Measurements from ENCODE around the gene GPN3. TPM values are rescaled to one million over a fixed set of nuclear protein-coding genes. Genes with fewer than 3 reads are reported as not detected.
"Not testable (repeated sequence)": the region's sequence is repeated elsewhere in the genome, so short reads cannot be mapped to it uniquely, and the experiment has no call there.

Gene GPN3
- total RNA-seq, 1 donor from 2014 or later, result 27.7 TPM

- TF ChIP-seq, protein P1, sequence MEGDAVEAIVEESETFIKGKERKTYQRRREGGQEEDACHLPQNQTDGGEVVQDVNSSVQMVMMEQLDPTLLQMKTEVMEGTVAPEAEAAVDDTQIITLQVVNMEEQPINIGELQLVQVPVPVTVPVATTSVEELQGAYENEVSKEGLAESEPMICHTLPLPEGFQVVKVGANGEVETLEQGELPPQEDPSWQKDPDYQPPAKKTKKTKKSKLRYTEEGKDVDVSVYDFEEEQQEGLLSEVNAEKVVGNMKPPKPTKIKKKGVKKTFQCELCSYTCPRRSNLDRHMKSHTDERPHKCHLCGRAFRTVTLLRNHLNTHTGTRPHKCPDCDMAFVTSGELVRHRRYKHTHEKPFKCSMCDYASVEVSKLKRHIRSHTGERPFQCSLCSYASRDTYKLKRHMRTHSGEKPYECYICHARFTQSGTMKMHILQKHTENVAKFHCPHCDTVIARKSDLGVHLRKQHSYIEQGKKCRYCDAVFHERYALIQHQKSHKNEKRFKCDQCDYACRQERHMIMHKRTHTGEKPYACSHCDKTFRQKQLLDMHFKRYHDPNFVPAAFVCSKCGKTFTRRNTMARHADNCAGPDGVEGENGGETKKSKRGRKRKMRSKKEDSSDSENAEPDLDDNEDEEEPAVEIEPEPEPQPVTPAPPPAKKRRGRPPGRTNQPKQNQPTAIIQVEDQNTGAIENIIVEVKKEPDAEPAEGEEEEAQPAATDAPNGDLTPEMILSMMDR (conservative IDR thresholded peaks at IDR 0.05; ENCODE audit: low read depth, low read length), result no peak
- no peak for DNase-seq (ENCODE audit: low read depth)
- H3K4me3 ChIP-seq (ENCODE audit: low read depth, low read length), result no peak overlapping the region
Observed at GRCh38 chr12:110421159-110421661, 46.8 kb downstream of the GPN3 start.

GRCh38 chr12:110420644-110421043, 47.4 kb downstream of the GPN3 start:
- not testable (repeated sequence) for DNase-seq (ENCODE audit: low read depth); H3K4me3 ChIP-seq (ENCODE audit: low read depth, low read length)

DNA sequence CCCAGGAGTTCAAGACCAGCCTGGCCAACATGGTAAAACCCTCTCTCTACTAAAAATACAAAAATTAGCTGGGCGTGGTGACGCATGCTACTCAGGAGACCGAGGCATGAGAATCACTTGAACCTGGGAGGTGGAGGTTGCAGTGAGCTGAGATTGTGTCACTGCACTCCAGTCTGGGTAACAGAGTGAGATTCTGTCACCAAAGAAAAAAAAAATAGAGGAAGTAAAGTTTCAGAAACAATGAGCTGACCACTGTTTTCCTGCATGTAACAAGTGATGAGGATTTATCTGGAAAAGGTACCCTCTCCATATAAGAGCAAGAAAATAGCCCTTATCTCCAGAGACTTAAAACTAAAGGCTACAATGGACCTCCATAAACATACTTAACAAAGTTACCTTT, 50.9 kb downstream of the GPN3 start:
- not testable (repeated sequence) for DNase-seq (ENCODE audit: low read depth); H3K4me3 ChIP-seq (ENCODE audit: low read depth, low read length)

DNA sequence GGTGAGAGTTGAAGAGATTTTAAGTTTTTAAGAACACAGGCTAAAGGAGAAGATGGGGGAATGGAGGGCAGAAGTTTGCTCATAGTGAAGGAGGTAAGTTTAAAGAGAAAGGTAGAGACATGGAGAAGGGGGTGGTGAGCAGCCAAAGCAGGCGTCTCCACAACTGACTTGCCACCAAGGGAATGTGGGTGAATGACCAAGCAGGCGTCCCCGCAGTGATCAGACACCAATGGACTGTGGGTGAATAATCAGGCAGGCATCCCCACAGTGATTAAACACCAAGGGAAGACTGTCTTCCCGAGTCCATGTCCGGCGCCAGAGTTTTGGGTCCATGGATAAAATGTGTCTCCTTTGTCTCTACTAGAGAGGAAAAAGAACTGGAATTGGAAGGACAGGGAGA, 58.0 kb downstream of the GPN3 start:
- H3K4me3 ChIP-seq (ENCODE audit: low read depth, low read length); DNase-seq (ENCODE audit: low read depth): not testable (repeated sequence)

GRCh38 chr12:110405126-110405662, 62.9 kb downstream of the GPN3 start:
- not testable (repeated sequence) for DNase-seq (ENCODE audit: low read depth); H3K4me3 ChIP-seq (ENCODE audit: low read depth, low read length)

GRCh38 chr12:110403976-110404682, 63.9 kb downstream of the GPN3 start:
- peak; percentile 16 for DNase-seq (ENCODE audit: low read depth)
- TF ChIP-seq, protein P1 (conservative IDR thresholded peaks at IDR 0.05; ENCODE audit: low read depth, low read length), result no peak

DNA sequence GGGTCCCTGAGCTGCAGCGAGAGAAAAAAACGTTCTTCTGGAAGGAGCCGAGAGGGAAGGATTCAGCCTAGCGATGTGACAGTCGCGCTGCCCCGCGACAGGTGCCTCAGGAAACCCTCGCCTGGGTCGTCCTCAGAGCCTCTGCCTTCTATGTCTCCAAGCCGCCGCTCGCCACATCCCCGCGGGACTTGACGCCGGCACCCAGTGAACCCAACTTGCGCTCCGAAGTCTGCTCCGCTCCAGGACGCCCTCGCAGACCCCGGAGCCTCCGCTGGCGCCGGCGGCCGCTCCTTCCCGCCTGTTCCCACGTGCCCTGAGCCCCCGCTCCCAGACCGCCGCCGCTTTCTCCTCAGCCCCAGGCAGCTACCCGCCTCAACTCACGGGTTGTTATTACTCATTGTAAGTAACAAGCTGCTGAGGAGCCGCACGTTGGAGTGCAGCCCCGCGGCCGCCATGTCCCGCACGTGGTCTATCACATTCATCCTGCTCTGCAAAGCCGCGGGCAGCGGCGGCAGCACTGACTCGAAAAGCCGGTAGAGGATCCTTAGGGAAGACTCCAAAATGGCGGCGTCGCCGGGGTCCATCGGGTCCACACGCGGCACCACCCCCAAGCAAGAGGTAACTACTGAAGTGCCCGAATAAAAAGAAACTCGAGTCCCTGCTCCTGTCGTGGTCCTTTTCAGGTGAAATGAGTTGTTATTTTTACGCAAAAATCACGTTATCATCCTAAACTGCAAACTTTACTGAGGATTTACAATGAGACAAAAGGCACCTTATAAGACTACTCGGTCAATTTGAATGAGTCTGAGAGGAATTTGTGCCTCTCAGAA, 64.7 kb downstream of the GPN3 start, which contains the start of gene ANAPC7:
Gene ANAPC7 (minus strand): TSS at position 563 of the 830 bp plus-strand sequence. CDS start 81 bp downstream, at position 482.
- peak within 1 kb of the TSS; percentile 97 for H3K4me3 ChIP-seq (ENCODE audit: low read depth, low read length)
- TF ChIP-seq, protein P1 (conservative IDR thresholded peaks at IDR 0.05; ENCODE audit: low read depth, low read length), result no peak
- peak; percentile 38 for DNase-seq (ENCODE audit: low read depth)

More at GRCh38 chr12:110403976-110404682, 63.9 kb downstream of the GPN3 start:
- peak overlapping the region; percentile 97 for H3K4me3 ChIP-seq (ENCODE audit: low read depth, low read length)

Other genes starting within 250 kb of the GPN3 start
- gene ATP2A2, start 187.0 kb downstream of the GPN3 start, total RNA-seq, result 93.5 and 129 TPM in 2 replicates
- 46.0 and 61.7 TPM in 2 replicates for gene ANAPC7, start 64.5 kb downstream of the GPN3 start, total RNA-seq
- gene ARPC3, start 17.9 kb downstream of the GPN3 start, total RNA-seq, result 972 and 1,336 TPM in 2 replicates
- 20.4 and 27.7 TPM in 2 replicates for gene FAM216A, start 588 bp upstream of the GPN3 start, total RNA-seq
- gene VPS29, start 33.9 kb upstream of the GPN3 start, total RNA-seq, result 90.1 and 158 TPM in 2 replicates
- 0.22 TPM in 1 of 2 replicates, not detected in the other for gene RAD9B, start 34.1 kb upstream of the GPN3 start, total RNA-seq
- 6.2 and 6.9 TPM in 2 replicates for gene PPTC7, start 115.1 kb upstream of the GPN3 start, total RNA-seq
- gene TCTN1, start 145.9 kb upstream of the GPN3 start, total RNA-seq, result 11.4 and 15.3 TPM in 2 replicates
- gene HVCN1, start 220.9 kb upstream of the GPN3 start, total RNA-seq, result 1.4 and 2.5 TPM in 2 replicates

All from epithelial cell of proximal tubule (primary cell).